GM08714 (cell line): Measurements from ENCODE around the gene ERVFRD-1.

Experiments used
- H3K4me3 ChIP-seq: fragments of 200-500 bp; sonication (Bioruptor generic); 2 replicates; pipeline ENCODE4 v1.5.1; 2014; ENCODE audit warnings: mild to moderate bottlenecking, low read length, inconsistent platforms
- ZNF274 ChIP-seq: IDR thresholded peaks from 2 replicates; pipeline ENCODE4 v1.6.1; 2012; ENCODE audit warnings: mild to moderate bottlenecking, low read depth, low read length

The ERVFRD-1 gene

GRCh38 chr6:11085758-11086435 is 25.6 kb downstream of the ERVFRD-1 start:
- TF ChIP-seq ZNF274 = no peak
- no peak overlapping the region for H3K4me3 ChIP-seq

DNA sequence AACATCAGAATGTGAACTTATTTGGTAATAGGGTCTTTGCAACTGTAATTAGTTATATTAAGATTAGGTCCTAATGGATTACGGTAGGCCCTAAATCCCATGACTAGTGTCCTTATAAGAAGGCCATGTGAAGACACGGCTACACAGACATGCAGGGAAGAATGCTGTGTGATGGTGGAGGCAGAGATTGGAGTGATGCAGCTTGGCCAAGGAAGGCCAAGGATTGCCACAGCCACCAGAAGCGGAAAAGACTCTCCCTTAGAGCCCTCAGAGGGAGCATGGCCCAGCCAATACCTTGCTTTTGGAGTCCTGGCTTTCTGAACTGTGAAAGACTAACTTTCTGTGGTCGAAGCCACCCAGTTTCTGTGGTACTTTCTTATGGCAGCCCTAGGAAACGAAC is 27.6 kb downstream of the ERVFRD-1 start:
- no peak for TF ChIP-seq ZNF274
- no peak overlapping the region for H3K4me3 ChIP-seq

DNA sequence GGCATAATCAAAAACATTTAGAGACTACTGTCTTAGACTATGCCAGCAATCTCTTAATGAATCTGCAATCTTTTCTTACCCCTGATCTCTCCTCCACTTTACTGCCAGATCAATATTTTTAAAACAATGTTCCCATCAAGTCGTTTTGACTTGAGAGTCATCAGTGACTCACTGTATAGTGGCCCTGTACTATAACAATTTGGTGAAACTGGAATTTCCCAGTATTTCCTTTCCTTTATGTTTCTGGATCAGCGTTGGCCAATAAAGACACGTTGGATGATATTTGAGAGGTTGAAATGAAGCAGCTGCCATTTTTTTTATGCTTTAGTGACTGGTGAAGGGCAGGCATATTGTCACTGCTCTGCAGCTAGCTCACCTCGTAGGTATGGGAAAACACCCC is 28.0 kb downstream of the ERVFRD-1 start:
- TF ChIP-seq ZNF274 = no peak

GRCh38 chr6:11080296-11080695 is 31.2 kb downstream of the ERVFRD-1 start:
- no peak overlapping the region for H3K4me3 ChIP-seq
- TF ChIP-seq ZNF274 = no peak

More for the DNA sequence above, 28.0 kb downstream of the ERVFRD-1 start:
- no peak overlapping the region for H3K4me3 ChIP-seq

DNA sequence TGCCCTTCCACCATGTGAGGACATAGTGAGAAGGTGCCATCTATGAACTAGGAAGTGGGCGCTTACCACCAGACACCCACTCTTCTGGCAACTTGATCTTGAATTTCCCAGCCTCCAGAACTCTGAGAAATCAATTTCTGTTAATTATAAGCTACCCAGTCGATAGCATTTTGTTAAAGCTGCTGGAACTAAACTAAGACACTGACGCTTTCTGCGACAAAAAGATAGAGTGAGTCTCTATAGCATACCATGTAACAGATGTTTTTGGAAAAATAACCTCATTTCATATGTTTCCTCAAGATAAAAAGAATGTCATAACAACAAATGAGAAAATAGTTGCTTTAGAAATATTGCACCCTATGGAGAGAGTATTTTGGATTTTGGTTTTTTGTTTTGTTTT is 33.3 kb downstream of the ERVFRD-1 start:
- TF ChIP-seq ZNF274 = no peak
- H3K4me3 ChIP-seq = no peak overlapping the region

DNA sequence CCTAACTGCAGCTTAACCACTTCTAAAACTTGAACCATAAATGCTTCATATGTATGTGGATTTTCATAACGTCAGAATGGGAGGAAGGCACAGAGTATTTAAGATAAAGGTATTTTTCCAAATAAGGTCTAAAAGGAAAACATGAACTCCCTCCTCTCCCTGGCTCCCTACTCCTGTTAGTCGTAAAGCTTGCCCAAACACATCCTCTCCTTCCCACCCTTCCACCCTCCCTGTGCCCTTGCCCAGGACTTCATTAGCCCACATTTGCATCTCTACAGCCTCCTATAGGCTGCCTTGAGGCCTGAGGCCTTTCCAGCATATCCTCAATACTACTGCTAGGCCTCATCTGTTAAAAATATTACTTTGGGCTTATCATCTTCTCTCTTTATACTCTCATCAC is 35.0 kb downstream of the ERVFRD-1 start:
- TF ChIP-seq ZNF274 = no peak
- no peak overlapping the region for H3K4me3 ChIP-seq

DNA sequence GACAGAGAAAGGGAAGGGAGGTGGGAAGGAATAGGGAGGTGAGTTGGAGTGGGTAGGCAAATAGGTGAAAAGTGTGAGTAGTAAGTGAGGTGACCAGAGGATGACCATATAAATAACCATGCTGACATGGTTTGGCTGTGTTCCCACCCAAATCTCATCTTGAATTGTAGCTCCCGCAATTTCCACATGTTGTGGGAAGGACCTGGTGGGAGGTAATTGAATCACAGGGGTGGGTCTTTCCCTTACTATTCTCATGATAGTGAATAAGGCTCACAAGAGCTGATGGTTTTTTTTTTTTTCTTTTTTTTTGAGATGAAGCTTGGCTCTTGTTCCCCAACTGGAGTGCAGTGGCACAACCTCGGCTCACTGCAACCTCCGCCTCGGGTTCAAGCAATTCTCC is 39.4 kb downstream of the ERVFRD-1 start:
- no peak for TF ChIP-seq ZNF274
- H3K4me3 ChIP-seq = no peak overlapping the region

DNA sequence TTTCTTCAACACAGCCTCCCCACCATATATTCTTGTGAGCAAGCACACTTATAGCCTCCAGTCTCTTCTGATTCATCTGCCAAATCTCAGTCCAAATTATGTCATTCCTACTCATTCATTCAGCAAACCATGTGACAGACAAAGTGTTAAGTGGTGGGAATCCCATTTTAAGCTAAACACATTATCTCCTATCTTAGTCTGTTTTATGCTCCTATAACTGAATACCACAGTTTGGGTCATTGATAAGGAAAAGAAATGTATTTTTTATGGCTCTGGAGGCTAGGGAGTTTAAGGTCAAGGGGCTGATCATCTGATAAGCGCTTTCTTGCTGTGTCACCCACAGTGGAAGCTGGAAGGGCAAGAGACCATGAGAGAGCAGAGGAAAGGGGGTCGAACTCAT is 41.8 kb downstream of the ERVFRD-1 start:
- H3K4me3 ChIP-seq = no peak overlapping the region
- TF ChIP-seq ZNF274 = no peak

- no peak overlapping the region for H3K4me3 ChIP-seq
- TF ChIP-seq ZNF274 = no peak
Measured at GRCh38 chr6:11067348-11067747, 44.2 kb downstream of the ERVFRD-1 start.

DNA sequence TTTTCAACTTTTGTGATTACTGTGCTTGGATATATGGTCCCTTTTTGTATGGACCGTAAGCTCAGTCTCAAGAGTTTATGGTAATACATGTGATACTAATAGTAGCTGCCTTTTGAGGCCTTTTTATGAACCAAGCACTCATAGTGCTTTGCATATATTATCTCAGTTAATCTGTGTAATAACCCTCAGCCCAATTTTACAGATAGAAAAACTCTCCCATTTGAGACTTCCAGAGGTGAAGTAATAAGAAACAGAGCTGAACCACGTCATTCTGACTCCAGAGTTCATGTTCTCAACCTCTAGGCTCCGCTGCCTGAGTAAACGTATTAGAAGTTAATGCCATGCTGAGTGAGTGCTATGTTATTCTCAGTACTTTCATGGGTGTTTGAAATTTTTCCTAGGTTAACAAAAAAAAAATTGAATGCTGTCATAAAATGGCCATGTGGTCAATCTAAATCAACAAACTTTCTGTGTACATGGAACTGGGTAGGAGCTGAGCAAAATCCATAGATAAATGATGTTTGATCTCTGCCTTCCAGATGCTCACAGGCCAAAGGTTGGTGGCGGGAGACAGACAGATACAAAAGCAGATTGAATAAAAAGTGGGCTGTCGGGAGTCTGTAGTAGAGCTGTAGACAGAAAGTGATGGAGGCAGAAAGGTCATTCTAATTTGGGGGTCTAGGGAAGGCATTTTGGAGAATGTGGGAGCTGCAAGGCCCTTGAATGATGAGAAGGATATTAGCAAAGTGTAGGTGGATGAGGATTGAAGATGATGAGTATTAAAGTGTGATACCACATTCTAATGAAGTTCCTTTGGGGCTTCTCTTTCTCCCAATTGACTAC is 44.8 kb downstream of the ERVFRD-1 start:
- no peak for TF ChIP-seq ZNF274
- no peak overlapping the region for H3K4me3 ChIP-seq

GRCh38 chr6:11065436-11066202 is 45.9 kb downstream of the ERVFRD-1 start:
- no peak for TF ChIP-seq ZNF274

GRCh38 chr6:11064836-11065235 is 46.7 kb downstream of the ERVFRD-1 start:
- H3K4me3 ChIP-seq = no peak overlapping the region
- no peak for TF ChIP-seq ZNF274

More at GRCh38 chr6:11065436-11066202, 45.9 kb downstream of the ERVFRD-1 start:
- H3K4me3 ChIP-seq = no peak overlapping the region

GRCh38 chr6:11062715-11063114 is 48.8 kb downstream of the ERVFRD-1 start:
- no peak overlapping the region for H3K4me3 ChIP-seq
- no peak for TF ChIP-seq ZNF274

DNA sequence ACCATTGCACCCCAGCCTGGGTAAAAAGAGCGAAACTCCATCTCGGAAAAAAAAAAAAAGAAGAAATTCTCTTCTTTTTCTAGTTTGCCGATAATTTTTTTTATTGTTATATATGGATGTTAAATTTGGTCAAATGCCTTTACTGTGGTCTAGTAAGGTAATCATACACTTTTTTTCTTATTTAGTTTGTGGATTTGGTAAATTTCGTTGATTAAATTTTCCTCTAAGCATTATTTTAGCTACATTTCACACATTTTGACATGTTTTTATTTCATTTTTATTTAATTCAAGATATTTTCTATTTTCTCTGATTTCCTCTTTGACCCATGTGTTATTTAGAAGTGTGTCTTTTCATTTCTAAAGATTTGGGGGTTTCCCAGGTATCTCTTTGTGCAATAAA is 49.4 kb downstream of the ERVFRD-1 start:
- no peak overlapping the region for H3K4me3 ChIP-seq
- TF ChIP-seq ZNF274 = no peak

- no peak overlapping the region for H3K4me3 ChIP-seq
- no peak for TF ChIP-seq ZNF274
Measured at GRCh38 chr6:11058406-11058805, 53.1 kb downstream of the ERVFRD-1 start.

DNA sequence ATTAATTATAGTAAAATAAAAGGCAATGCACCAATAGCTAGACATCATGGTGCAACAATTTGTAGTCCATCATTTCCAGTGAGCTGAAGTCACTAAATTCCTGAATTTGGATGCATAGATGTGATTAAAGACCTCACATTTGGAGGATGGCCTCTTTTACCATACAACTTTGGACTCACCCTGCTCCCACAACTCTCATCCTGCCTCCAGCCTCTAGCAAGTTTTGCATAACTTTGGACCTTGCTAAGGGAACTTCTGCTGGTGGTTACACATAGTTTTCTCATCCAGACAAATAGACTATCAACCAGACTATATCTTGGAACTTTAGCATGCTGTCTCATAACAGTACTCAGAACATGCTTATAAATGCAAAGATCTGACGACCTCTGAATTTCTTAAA is 54.7 kb downstream of the ERVFRD-1 start:
- TF ChIP-seq ZNF274 = no peak

More for the DNA sequence above, 54.7 kb downstream of the ERVFRD-1 start:
- no peak overlapping the region for H3K4me3 ChIP-seq
